Vagina (tissue), 2 donors: ENCODE results near the gene KCNF1. TPM values are rescaled to one million over a fixed set of nuclear protein-coding genes. Genes with fewer than 3 reads are reported as not detected.

Source experiments
- DNase-seq, 2 donors: peaks; one replicate each; pipeline ENCODE4 v3.0.0-alpha.2; 2017; ENCODE audit errors: extremely low spot score in 2 of 2
- H3K27ac ChIP-seq: fragments of 200-600 bp; sonication (generic); one replicate; pipeline ENCODE4 v1.5.1; 2019
- H3K27me3 ChIP-seq: fragments of 200-600 bp; sonication (generic); one replicate; pipeline ENCODE4 v1.5.1; 2019
- H3K36me3 ChIP-seq, 2 donors: fragments of 200-600 bp; sonication (generic); one replicate each; pipeline ENCODE4 v1.5.1; 2017 to 2019
- H3K4me1 ChIP-seq: fragments of 200-600 bp; sonication (generic); one replicate; pipeline ENCODE4 v1.5.1; 2019
- H3K4me3 ChIP-seq, 2 donors: fragments of 200-600 bp; sonication (generic); 1 replicate in 1 of 2; 2 replicates in 1 of 2; pipeline ENCODE4 v1.5.1; 2016 to 2019
- H3K9me3 ChIP-seq: fragments of 200-600 bp; sonication (generic); one replicate; pipeline ENCODE4 v1.5.1; 2019
- CTCF ChIP-seq, 3 experiments: fragments of 450-650 bp in 2 of 3; fragments of 200-600 bp in 1 of 3; sonication (generic) in 1 of 3; IDR thresholded peaks; one replicate each; pipeline ENCODE4 v1.5.1; 2017 to 2019; ENCODE audit warnings: antibody characterized with exemption in 3 of 3, mild to moderate bottlenecking in 2 of 3, moderate library complexity in 2 of 3
- POLR2A ChIP-seq, 2 donors: fragments of 450-650 bp; IDR thresholded peaks; one replicate each; pipeline ENCODE4 v1.6.1; 2017; ENCODE audit warnings: antibody characterized with exemption in 2 of 2, mild to moderate bottlenecking in 2 of 2, moderate library complexity in 2 of 2
- POLR2AphosphoS5 ChIP-seq, 2 donors: sonication (generic); formaldehyde crosslinking; IDR thresholded peaks; one replicate each; pipeline ENCODE4 v1.9.0; 2017; ENCODE audit warnings: antibody characterized with exemption in 2 of 2, mild to moderate bottlenecking in 2 of 2, low read depth in 1 of 2; ENCODE audit not compliant: insufficient read depth in 1 of 2
- intact Hi-C: fragments of 100-400 bp; cut with DNase I; formaldehyde crosslinking; loops from one replicate; pipeline ENCODE4 v1.15.1; 2023
- total RNA-seq: library from RNA; depleted of rRNA; stranded (reverse); fragments of >200 nt; gene quantifications from one replicate; pipeline ENCODE4 v1.2.3, GENCODE V29; 2016

Gene KCNF1
- total RNA-seq, 1 donor from 2014 or later: not detected

- peak overlapping the region in 1 of 2 donors; percentile 34 for H3K4me3 ChIP-seq
- H3K9me3 ChIP-seq: no peaks in the 10 kb centered on the region
- intact Hi-C loops: no loop called here
- H3K27me3 ChIP-seq: no peaks in the 10 kb centered on the region
- peaks cover 5% of the 10 kb centered on the region for H3K4me1 ChIP-seq
- H3K36me3 ChIP-seq: no peaks in the 10 kb centered on the region
- H3K27ac ChIP-seq: no peak overlapping the region
- TF ChIP-seq POLR2AphosphoS5 (IDR thresholded peaks at IDR 0.05; ENCODE audit: insufficient read depth in 1 of 2, low read depth in 1 of 2): no peak
- DNase-seq: no peak
These were observed 470 bp downstream of the KCNF1 start for GRCh38 chr2:10912076-10912731.

GRCh38 chr2:10912796-10913455, 1.2 kb downstream of the KCNF1 start:
- Histone ChIP-seq H3K4me1 (peaks cover 5% of the 10 kb centered on the region), H3K27ac (no peak overlapping the region), H3K36me3 (no peaks in the 10 kb centered on the region), H3K27me3 (no peaks in the 10 kb centered on the region), H3K4me3 (no peak overlapping the region), H3K9me3 (no peaks in the 10 kb centered on the region)
- no peak for TF ChIP-seq CTCF (IDR thresholded peaks at IDR 0.05)
- intact Hi-C loops: no loop called here
- DNase-seq: no peak

GRCh38 chr2:10913501-10914271, 2.0 kb downstream of the KCNF1 start:
- H3K4me1 ChIP-seq: peaks cover 5% of the 10 kb centered on the region
- no peaks in the 10 kb centered on the region for H3K9me3 ChIP-seq
- no peaks in the 10 kb centered on the region for H3K36me3 ChIP-seq
- no peak overlapping the region for H3K4me3 ChIP-seq
- H3K27me3 ChIP-seq: no peaks in the 10 kb centered on the region
- TF ChIP-seq POLR2AphosphoS5 (IDR thresholded peaks at IDR 0.05; ENCODE audit: insufficient read depth in 1 of 2, low read depth in 1 of 2) (no peak), POLR2A (IDR thresholded peaks at IDR 0.05) (no peak), CTCF (IDR thresholded peaks at IDR 0.05) (no peak)
- no peak for DNase-seq
- H3K27ac ChIP-seq: no peak overlapping the region
- intact Hi-C loops: no loop called here

- Histone ChIP-seq H3K4me3 (no peak overlapping the region), H3K36me3 (no peaks in the 10 kb centered on the region), H3K27me3 (no peaks in the 10 kb centered on the region), H3K9me3 (no peaks in the 10 kb centered on the region), H3K27ac (no peak overlapping the region), H3K4me1 (peaks cover 5% of the 10 kb centered on the region)
- no peak for TF ChIP-seq POLR2A (IDR thresholded peaks at IDR 0.05)
- no peak for TF ChIP-seq POLR2AphosphoS5 (IDR thresholded peaks at IDR 0.05; ENCODE audit: insufficient read depth in 1 of 2, low read depth in 1 of 2)
- no peak for TF ChIP-seq CTCF (IDR thresholded peaks at IDR 0.05)
- intact Hi-C loops: no loop called here
- DNase-seq: no peak
These were observed 2.5 kb downstream of the KCNF1 start for GRCh38 chr2:10914272-10914693.

GRCh38 chr2:10915236-10915635, 3.5 kb downstream of the KCNF1 start:
- no peak overlapping the region for H3K27ac ChIP-seq
- no peak overlapping the region for H3K4me3 ChIP-seq
- H3K9me3 ChIP-seq: no peaks in the 10 kb centered on the region
- H3K4me1 ChIP-seq: peaks cover 5% of the 10 kb centered on the region
- H3K27me3 ChIP-seq: no peaks in the 10 kb centered on the region
- intact Hi-C loops: no loop called here
- no peak for DNase-seq
- TF ChIP-seq CTCF (IDR thresholded peaks at IDR 0.05): no peak
- TF ChIP-seq POLR2A (IDR thresholded peaks at IDR 0.05): no peak
- no peak for TF ChIP-seq POLR2AphosphoS5 (IDR thresholded peaks at IDR 0.05; ENCODE audit: insufficient read depth in 1 of 2, low read depth in 1 of 2)
- H3K36me3 ChIP-seq: no peaks in the 10 kb centered on the region
